ENCODE results near the gene CABLES1. TPM values are rescaled to one million over a fixed set of nuclear protein-coding genes. Genes with fewer than 3 reads are reported as not detected.

Gene CABLES1
- polyA plus RNA-seq, 1 of the 3 experiments (the other 2 are of a cell fraction) = 2.2 TPM

GRCh38 chr18:23178661-23179081 is 43.4 kb downstream of the CABLES1 start:
- no peak for TF ChIP-seq GATA2 (CRISPR knock-in tag; IDR thresholded peaks at IDR 0.05)
- TF ChIP-seq FOSL2 (IDR thresholded peaks at IDR 0.05; ENCODE audit: borderline replicate concordance, low read depth) = no peak
- no peak for TF ChIP-seq EZH2phosphoT487 (IDR thresholded peaks at IDR 0.05; ENCODE audit: borderline replicate concordance, low read depth)
- TF ChIP-seq RAD21 (IDR thresholded peaks at IDR 0.05; ENCODE audit: low read length) = no peak
- TF ChIP-seq TAF1 (IDR thresholded peaks at IDR 0.05; ENCODE audit: borderline replicate concordance, low read depth, low read length) = no peak
- TF ChIP-seq NFIC (IDR thresholded peaks at IDR 0.05; ENCODE audit: borderline replicate concordance) = no peak
- TF ChIP-seq REST (IDR thresholded peaks at IDR 0.05; ENCODE audit: low read depth, low read length) = no peak
- no peak for TF ChIP-seq JUND (IDR thresholded peaks at IDR 0.05)
- H3K79me2 ChIP-seq (ENCODE audit: insufficient read depth) = peaks cover 24% of the 10 kb centered on the region; the same call in 1 of the 2 replicates
- WGBS (ENCODE audit: low lambda C conversion rate) = 96% methylated on average over 4 of the region's 6 CpGs
- H3K4me1 ChIP-seq (ENCODE audit: control insufficient read depth in 1 of 2, insufficient read depth in 2 of 2, low read depth in 1 of 2, low read length in 1 of 2) = peaks cover 6 to 17% of the 10 kb centered on the region in 2 experiments; a peak in 1 of 4 replicates
- H3K4me2 ChIP-seq = no peak overlapping the region
- no peaks in the 10 kb centered on the region for H3K36me3 ChIP-seq (replicated peaks in 1 of 2; ENCODE audit: control insufficient read depth in 1 of 2, insufficient read depth in 2 of 2, low read length in 1 of 2)
- H3K27me3 ChIP-seq (ENCODE audit: insufficient read depth) = no peaks in the 10 kb centered on the region
- H4K20me1 ChIP-seq (ENCODE audit: insufficient read depth) = 0 out of 2 replicates have a peak, but pooled peaks cover 5% of the 10 kb centered on the region
- no peak overlapping the region for H2AFZ ChIP-seq (ENCODE audit: low read depth)
- H3K4me3 ChIP-seq (ENCODE audit: low read depth in 2 of 2, low read length in 1 of 2) = no peak overlapping the region
- no peak overlapping the region for H3K27ac ChIP-seq (ENCODE audit: low read depth in 2 of 2, low read length in 1 of 2)
- no peak overlapping the region for H3K9ac ChIP-seq
- H3K9me2 ChIP-seq = no peaks in the 10 kb centered on the region
- CTCF ChIA-PET = interaction anchor here (1.0 to 2.0 kb wide), 3 partner anchors 14 to 69 kb away, joined by 3 to 5 read pairs (median 4); no protein-coding TSS in a partner anchor
- POLR2A ChIA-PET = interaction anchor here (0.6 kb wide), 1 partner anchor 259 kb away, joined by 3 read pairs; a partner anchor contains a TSS
- H3F3A ChIP-seq (replicated peaks; ENCODE audit: insufficient read depth) = peaks cover 16% of the 10 kb centered on the region
- DNase-seq = no peak
- no peaks in the 10 kb centered on the region for H3K9me3 ChIP-seq

- Histone ChIP-seq H3K36me3 (replicated peaks in 1 of 2; ENCODE audit: control insufficient read depth in 1 of 2, insufficient read depth in 2 of 2, low read length in 1 of 2) (no peaks in the 10 kb centered on the region), H3K79me2 (ENCODE audit: insufficient read depth) (peaks cover 23% of the 10 kb centered on the region; the same call in 1 of the 2 replicates), H3K4me2 (no peak overlapping the region), H3F3A (replicated peaks; ENCODE audit: insufficient read depth) (peaks cover 16% of the 10 kb centered on the region), H3K9me3 (no peaks in the 10 kb centered on the region), H4K20me1 (ENCODE audit: insufficient read depth) (0 out of 2 replicates have a peak, but pooled peaks cover 5% of the 10 kb centered on the region), H3K4me1 (ENCODE audit: control insufficient read depth in 1 of 2, insufficient read depth in 2 of 2, low read depth in 1 of 2, low read length in 1 of 2) (peaks cover 6 to 17% of the 10 kb centered on the region in 2 experiments; a peak in 1 of 4 replicates), H3K27me3 (ENCODE audit: insufficient read depth) (no peaks in the 10 kb centered on the region), H3K9ac (no peak overlapping the region), H2AFZ (ENCODE audit: low read depth) (no peak overlapping the region), H3K27ac (ENCODE audit: low read depth in 2 of 2, low read length in 1 of 2) (peak overlapping the region in 1 of 2 experiments; percentile 61; a peak in 2 of 4 replicates), H3K9me2 (no peaks in the 10 kb centered on the region), H3K4me3 (ENCODE audit: low read depth in 2 of 2, low read length in 1 of 2) (no peak overlapping the region)
- ChIA-PET POLR2A (interaction anchor here (0.6 kb wide), 1 partner anchor 48 kb away, joined by 3 read pairs; no protein-coding TSS in a partner anchor), CTCF (interaction anchor here (0.7 to 2.0 kb wide), 4 partner anchors 12 to 234 kb away, joined by 3 to 4 read pairs (median 3); no protein-coding TSS in a partner anchor)
- WGBS (ENCODE audit: low lambda C conversion rate) = 83% methylated on average over 5 of the region's 6 CpGs
- DNase-seq = no peak
- TF ChIP-seq RXRA (IDR thresholded peaks at IDR 0.05; ENCODE audit: borderline replicate concordance, low read depth) (no peak), GATA2 (CRISPR knock-in tag; IDR thresholded peaks at IDR 0.05) (no peak), ZBTB33 (IDR thresholded peaks at IDR 0.05; ENCODE audit: borderline replicate concordance, low read depth) (no peak), MAX (IDR thresholded peaks at IDR 0.05; ENCODE audit: low read depth) (no peak), FOXM1 (IDR thresholded peaks at IDR 0.05; ENCODE audit: low read depth) (no peak), IRF3 (IDR thresholded peaks at IDR 0.05; ENCODE audit: low read depth, low read length) (no peak), PBX3 (IDR thresholded peaks at IDR 0.05) (no peak), FOXJ3 (CRISPR knock-in tag; IDR thresholded peaks at IDR 0.05) (no peak), RFX5 (IDR thresholded peaks at IDR 0.05; ENCODE audit: low read length) (no peak), SIN3A (IDR thresholded peaks at IDR 0.05; ENCODE audit: borderline replicate concordance, low read depth, low read length) (no peak)
These were observed 44.1 kb downstream of the CABLES1 start for GRCh38 chr18:23179416-23179815.
